Adrenal gland (tissue), 5 donors: ENCODE measurements around the gene UBXN1.

Experiments
- CTCF ChIP-seq, 6 experiments: fragments of 450-650 bp in 4 of 6; fragments of 200-600 bp in 2 of 6; sonication (generic) in 1 of 6; IDR thresholded peaks; 1 replicate in 5 of 6; 2 replicates in 1 of 6; pipeline versions ENCODE4 v1.5.1 to v1.8.0; 2016 to 2021; ENCODE audit warnings: antibody characterized with exemption in 6 of 6, mild to moderate bottlenecking in 2 of 6, moderate library complexity in 1 of 6
- POLR2A ChIP-seq, 2 donors: fragments of 450-650 bp; IDR thresholded peaks; one replicate each; pipeline ENCODE4 v1.6.1; 2017; ENCODE audit warnings: antibody characterized with exemption in 2 of 2, mild to moderate bottlenecking in 2 of 2, moderate library complexity in 1 of 2
- donor health status: DM: no; HTN: no; CAD: no.

GRCh38 chr11:62664405-62665074 lies 14.3 kb downstream of the UBXN1 start:
- TF ChIP-seq POLR2A (IDR thresholded peaks at IDR 0.05) (no peak), CTCF (IDR thresholded peaks at IDR 0.05) (no peak)
